Panc1 (cell line): Measurements from ENCODE around the gene OR1I1. TPM values are rescaled to one million over a fixed set of nuclear protein-coding genes. Genes with fewer than 3 reads are reported as not detected.
A peak's percentile ranks its signal among the peaks of the same experiment; 100 is the strongest.

Experiments
- ATAC-seq: fragments of 200-7000 bp; cut with Tn5 transposase; 2 replicates; pipeline ENCODE4 v1.9.1; 2020; ENCODE audit warnings: mild to moderate bottlenecking, moderate library complexity
- BruUV-seq: library from RNA; stranded (reverse); fragments of 400-500 nt; replicated peaks from 2 replicates; lab custom pipeline; 2021; lab: Mats Ljungman, UMichigan
- CTCF ChIA-PET: fragments of 300-600 bp; sonication (Branson Sonifier 250); formaldehyde crosslinking; loops from one replicate; lab custom pipeline; 2022; ENCODE audit warnings: antibody characterized with exemption; lab: Charles Lee
- POLR2A ChIA-PET: fragments of 300-600 bp; sonication (Branson Sonifier 250); formaldehyde crosslinking; loops from one replicate; lab custom pipeline; 2022; ENCODE audit warnings: antibody characterized with exemption; lab: Charles Lee
- DNase-seq: peaks from one replicate; pipeline ENCODE4 v3.0.0-alpha.2; 2010; ENCODE audit warnings: low read depth, low spot score
- H3K27ac ChIP-seq: 2 replicates; pipeline ENCODE4 v1.5.1; 2011; ENCODE audit warnings: mild to moderate bottlenecking, low read length, inconsistent platforms
- H3K27me3 ChIP-seq: fragments of 200-500 bp; sonication (Bioruptor generic); 2 replicates; pipeline ENCODE4 v1.6.0; 2014; ENCODE audit warnings: low read length, inconsistent platforms; ENCODE audit not compliant: control insufficient read depth, insufficient read depth
- H3K36me3 ChIP-seq: fragments of 200-500 bp; sonication (Bioruptor generic); 2 replicates; pipeline ENCODE4 v1.5.1; 2014; ENCODE audit warnings: inconsistent platforms, mild to moderate bottlenecking, low read length, moderate library complexity; ENCODE audit not compliant: control insufficient read depth, insufficient read depth
- H3K4me1 ChIP-seq: 2 replicates; pipeline ENCODE4 v1.5.1; 2011; ENCODE audit warnings: inconsistent platforms, mild to moderate bottlenecking, low read length, moderate library complexity; ENCODE audit not compliant: control insufficient read depth, insufficient read depth
- H3K4me3 ChIP-seq, 2 experiments: 2 replicates each; pipeline ENCODE4 v1.5.1; 2011 to 2012; ENCODE audit warnings: low read depth in 2 of 2, low read length in 2 of 2, mild to moderate bottlenecking in 2 of 2, inconsistent platforms in 1 of 2, moderate library complexity in 1 of 2
- H3K9me3 ChIP-seq: fragments of 200-500 bp; sonication (Bioruptor generic); 2 replicates; pipeline ENCODE4 v1.5.1; 2014; ENCODE audit warnings: low read depth, mild to moderate bottlenecking, inconsistent platforms, low read length, moderate library complexity; ENCODE audit not compliant: control insufficient read depth, insufficient read depth
- POLR2AphosphoS5 ChIP-seq: IDR thresholded peaks from 2 replicates; pipeline ENCODE4 v1.6.1; 2012; ENCODE audit warnings: mild to moderate bottlenecking, low read depth, low read length, moderate library complexity
- SIN3A ChIP-seq: IDR thresholded peaks from 2 replicates; pipeline ENCODE4 v1.6.1; 2012; ENCODE audit warnings: low read depth, mild to moderate bottlenecking, low read length, moderate library complexity, borderline replicate concordance; ENCODE audit not compliant: insufficient read depth
- TCF7L2 ChIP-seq: IDR thresholded peaks from 2 replicates; pipeline ENCODE4 v1.6.1; 2011; ENCODE audit warnings: mild to moderate bottlenecking, low read depth, low read length, inconsistent platforms
- in situ Hi-C: cut with HindIII; loops from 2 replicates; pipeline ENCODE4 v1.10.0; 2016; ENCODE audit warnings: low sequenced_read_pairs, low pct_unique_long_range_greater_than_20kb
- intact Hi-C: fragments of 100-400 bp; cut with micrococcal nuclease; formaldehyde crosslinking; loops from one replicate; pipeline ENCODE4 v1.10.0; 2022; ENCODE audit not compliant: unreplicated experiment
- total RNA-seq: library from RNA; stranded (reverse); gene quantifications from one replicate; pipeline ENCODE4 v1.2.1, GENCODE V29; 2021; ENCODE audit not compliant: unreplicated experiment
- TF ChIP-seq, protein P1 (sequence below): fragments of 450-650 bp; IDR thresholded peaks from 2 replicates; pipeline ENCODE4 v1.5.1; 2017; ENCODE audit warnings: mild to moderate bottlenecking
- TF ChIP-seq, protein P2 (sequence below), 2 experiments: IDR thresholded peaks; 2 replicates each; pipeline ENCODE4 v1.6.1; 2011 to 2012; ENCODE audit warnings: low read depth in 2 of 2, control low read depth in 1 of 2, low read length in 1 of 2, mild to moderate bottlenecking in 1 of 2, moderate library complexity in 1 of 2; ENCODE audit not compliant: insufficient read depth in 1 of 2

Gene OR1I1
- total RNA-seq, 1 experiment from 2014 or later = not detected

DNA sequence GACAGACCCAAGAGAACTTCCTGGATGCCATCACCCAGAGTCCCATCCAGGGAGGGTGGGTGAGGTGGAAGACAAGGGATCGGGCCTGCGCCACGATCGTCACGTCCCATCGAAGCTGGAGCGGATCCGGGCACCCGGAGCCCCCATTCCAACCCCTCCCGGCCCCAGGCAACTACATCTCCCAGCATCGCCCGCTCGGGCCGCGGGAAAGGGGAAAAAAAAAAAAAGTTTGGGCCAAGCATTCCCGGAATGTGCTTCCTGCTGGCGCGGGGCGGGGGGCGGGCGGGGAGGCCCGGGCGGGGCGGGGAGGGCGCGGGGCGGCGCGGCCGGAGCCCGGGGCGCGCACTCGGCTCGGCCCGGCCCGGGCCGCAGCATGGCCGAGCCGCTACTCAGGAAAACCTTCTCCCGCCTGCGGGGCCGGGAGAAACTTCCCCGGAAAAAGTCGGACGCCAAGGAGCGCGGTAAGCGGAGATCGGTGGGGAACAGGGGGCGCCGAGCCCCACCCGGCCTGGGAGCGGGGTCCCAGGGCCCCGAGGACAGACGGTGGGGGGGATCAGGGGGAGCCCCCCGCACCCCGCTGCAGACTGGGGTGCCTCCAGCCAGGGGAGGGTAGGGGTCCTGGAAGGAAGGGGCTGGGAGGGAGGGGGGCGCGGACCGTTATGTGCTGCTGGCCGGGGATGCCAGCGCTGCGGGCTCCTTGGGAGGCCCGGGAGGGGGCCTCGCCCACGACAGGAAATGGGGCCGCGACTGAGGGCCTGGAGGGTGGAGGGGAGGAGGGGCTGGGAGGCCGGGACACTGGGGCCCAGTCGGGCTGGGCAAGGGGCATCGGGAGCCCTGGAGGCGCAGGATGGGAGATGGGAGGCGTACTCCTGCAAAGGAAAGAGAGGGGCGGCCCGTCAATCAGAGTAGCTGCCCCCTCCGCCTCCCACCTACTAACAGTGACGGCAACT is 25.3 kb downstream of the OR1I1 start, which contains the start of gene SYDE1:
TSS of gene SYDE1 (plus strand) at position 341 of the 950 bp plus-strand sequence. CDS start at position 374, 33 bp downstream.
- Histone ChIP-seq H3K4me1 (peaks cover 9% of the 10 kb centered on the region), H3K27me3 (no peaks in the 10 kb centered on the region), H3K9me3 (peaks cover 4% of the 10 kb centered on the region; the same call in 1 of the 2 replicates), H3K4me3 (peak within 1 kb of the TSS; percentile 61 to 70), H3K27ac (peak within 1 kb of the TSS; percentile 86), H3K36me3 (no peaks in the 10 kb centered on the region)
- no peak for DNase-seq
- ATAC-seq = peak; percentile 74
- CTCF ChIA-PET = interaction anchor here (1.5 kb wide), 1 partner anchor 15 kb away, joined by 3 read pairs; no protein-coding TSS in a partner anchor
- no TSS peak for BruUV-seq
- in situ Hi-C loops = no loop called here
- POLR2A ChIA-PET = no interaction called here
- TF ChIP-seq POLR2AphosphoS5 = no peak
- TF ChIP-seq SIN3A = no peak
- TF ChIP-seq TCF7L2 = no peak
- TF ChIP-seq, protein P1, sequence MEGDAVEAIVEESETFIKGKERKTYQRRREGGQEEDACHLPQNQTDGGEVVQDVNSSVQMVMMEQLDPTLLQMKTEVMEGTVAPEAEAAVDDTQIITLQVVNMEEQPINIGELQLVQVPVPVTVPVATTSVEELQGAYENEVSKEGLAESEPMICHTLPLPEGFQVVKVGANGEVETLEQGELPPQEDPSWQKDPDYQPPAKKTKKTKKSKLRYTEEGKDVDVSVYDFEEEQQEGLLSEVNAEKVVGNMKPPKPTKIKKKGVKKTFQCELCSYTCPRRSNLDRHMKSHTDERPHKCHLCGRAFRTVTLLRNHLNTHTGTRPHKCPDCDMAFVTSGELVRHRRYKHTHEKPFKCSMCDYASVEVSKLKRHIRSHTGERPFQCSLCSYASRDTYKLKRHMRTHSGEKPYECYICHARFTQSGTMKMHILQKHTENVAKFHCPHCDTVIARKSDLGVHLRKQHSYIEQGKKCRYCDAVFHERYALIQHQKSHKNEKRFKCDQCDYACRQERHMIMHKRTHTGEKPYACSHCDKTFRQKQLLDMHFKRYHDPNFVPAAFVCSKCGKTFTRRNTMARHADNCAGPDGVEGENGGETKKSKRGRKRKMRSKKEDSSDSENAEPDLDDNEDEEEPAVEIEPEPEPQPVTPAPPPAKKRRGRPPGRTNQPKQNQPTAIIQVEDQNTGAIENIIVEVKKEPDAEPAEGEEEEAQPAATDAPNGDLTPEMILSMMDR = no peak
- TF ChIP-seq, protein P2, sequence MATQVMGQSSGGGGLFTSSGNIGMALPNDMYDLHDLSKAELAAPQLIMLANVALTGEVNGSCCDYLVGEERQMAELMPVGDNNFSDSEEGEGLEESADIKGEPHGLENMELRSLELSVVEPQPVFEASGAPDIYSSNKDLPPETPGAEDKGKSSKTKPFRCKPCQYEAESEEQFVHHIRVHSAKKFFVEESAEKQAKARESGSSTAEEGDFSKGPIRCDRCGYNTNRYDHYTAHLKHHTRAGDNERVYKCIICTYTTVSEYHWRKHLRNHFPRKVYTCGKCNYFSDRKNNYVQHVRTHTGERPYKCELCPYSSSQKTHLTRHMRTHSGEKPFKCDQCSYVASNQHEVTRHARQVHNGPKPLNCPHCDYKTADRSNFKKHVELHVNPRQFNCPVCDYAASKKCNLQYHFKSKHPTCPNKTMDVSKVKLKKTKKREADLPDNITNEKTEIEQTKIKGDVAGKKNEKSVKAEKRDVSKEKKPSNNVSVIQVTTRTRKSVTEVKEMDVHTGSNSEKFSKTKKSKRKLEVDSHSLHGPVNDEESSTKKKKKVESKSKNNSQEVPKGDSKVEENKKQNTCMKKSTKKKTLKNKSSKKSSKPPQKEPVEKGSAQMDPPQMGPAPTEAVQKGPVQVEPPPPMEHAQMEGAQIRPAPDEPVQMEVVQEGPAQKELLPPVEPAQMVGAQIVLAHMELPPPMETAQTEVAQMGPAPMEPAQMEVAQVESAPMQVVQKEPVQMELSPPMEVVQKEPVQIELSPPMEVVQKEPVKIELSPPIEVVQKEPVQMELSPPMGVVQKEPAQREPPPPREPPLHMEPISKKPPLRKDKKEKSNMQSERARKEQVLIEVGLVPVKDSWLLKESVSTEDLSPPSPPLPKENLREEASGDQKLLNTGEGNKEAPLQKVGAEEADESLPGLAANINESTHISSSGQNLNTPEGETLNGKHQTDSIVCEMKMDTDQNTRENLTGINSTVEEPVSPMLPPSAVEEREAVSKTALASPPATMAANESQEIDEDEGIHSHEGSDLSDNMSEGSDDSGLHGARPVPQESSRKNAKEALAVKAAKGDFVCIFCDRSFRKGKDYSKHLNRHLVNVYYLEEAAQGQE (IDR thresholded peaks at IDR 0.05; ENCODE audit: insufficient read depth in 1 of 2, low read depth in 2 of 2, low read length in 1 of 2) = no peak
- intact Hi-C loops = no loop called here

DNA sequence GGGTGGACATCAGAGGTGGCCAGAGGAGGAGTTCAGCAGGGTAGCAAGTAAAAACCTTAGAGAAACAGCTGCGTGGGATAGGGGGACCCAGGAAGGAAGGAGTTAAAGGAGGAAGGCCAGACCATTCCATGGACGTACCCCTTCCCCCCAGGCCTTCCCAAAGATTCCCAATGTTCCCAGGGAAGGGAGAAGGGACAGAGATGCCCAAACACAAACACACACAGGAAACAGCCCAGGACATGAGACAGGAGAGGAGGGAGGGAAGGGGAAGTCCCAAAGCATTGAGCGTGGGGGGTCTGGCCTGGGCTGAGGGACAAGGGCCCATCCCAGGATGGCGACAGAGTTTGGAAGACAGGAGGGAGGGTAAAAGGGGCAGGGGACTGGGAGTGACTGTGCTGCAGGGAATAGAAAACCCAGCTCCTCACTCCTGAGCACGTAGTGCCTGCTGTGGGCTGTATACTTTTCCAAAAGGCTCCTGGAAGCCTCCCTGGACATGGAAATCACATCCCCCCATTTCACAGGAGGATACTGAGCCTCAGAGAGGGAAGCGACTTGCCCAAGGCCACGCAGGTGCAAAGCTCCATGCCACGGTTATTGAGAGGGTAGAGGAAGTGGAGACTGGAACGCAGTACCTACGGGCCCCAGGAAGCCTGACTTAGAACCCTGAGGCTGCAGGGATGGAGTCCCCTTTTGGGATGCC is 26.3 kb downstream of the OR1I1 start:
- in situ Hi-C loops (no loop called here), intact Hi-C loops (no loop called here)
- CTCF ChIA-PET = interaction anchor here (0.7 kb wide), 1 partner anchor 9 kb away, joined by 3 read pairs; no protein-coding TSS in a partner anchor
- DNase-seq = no peak
- BruUV-seq = no TSS peak
- Histone ChIP-seq H3K9me3 (peaks cover 3% of the 10 kb centered on the region; the same call in 1 of the 2 replicates), H3K36me3 (no peaks in the 10 kb centered on the region), H3K27me3 (no peaks in the 10 kb centered on the region), H3K4me1 (peaks cover 9% of the 10 kb centered on the region), H3K4me3 (peak overlapping the region; percentile 61 to 70), H3K27ac (peak overlapping the region; percentile 86)
- TF ChIP-seq, protein P1 = no peak
- ATAC-seq = peak; percentile 39; the same call in 1 of the 2 replicates
- POLR2A ChIA-PET = no interaction called here
